Fibroblast of skin of abdomen (primary cell): Measurements from ENCODE around the gene NOTCH2.

Experiments
- DNase-seq: peaks from one replicate; pipeline ENCODE4 v3.0.0-alpha.2; 2013

The NOTCH2 gene

GRCh38 chr1:119940697-119941096 is 128.8 kb downstream of the NOTCH2 start:
- DNase-seq, result no peak

- DNase-seq, result no peak
Observed at GRCh38 chr1:119937198-119937597, 132.3 kb downstream of the NOTCH2 start.

GRCh38 chr1:119935915-119936314 is 133.5 kb downstream of the NOTCH2 start:
- DNase-seq, result no peak

- no peak for DNase-seq
Observed at GRCh38 chr1:119935373-119935772, 134.1 kb downstream of the NOTCH2 start.

- DNase-seq, result no peak
Observed at GRCh38 chr1:119933397-119933796, 136.1 kb downstream of the NOTCH2 start.

- DNase-seq, result no peak
Observed at GRCh38 chr1:119929643-119930315, 139.7 kb downstream of the NOTCH2 start.

GRCh38 chr1:119926553-119926952 is 142.9 kb downstream of the NOTCH2 start:
- DNase-seq, result no peak

GRCh38 chr1:119924948-119925898 is 144.2 kb downstream of the NOTCH2 start:
- DNase-seq, result no peak

GRCh38 chr1:119920104-119920968 is 149.1 kb downstream of the NOTCH2 start:
- DNase-seq, result no peak

- no peak for DNase-seq
Observed at GRCh38 chr1:119919241-119919640, 150.2 kb downstream of the NOTCH2 start.

- DNase-seq, result no peak
Observed at GRCh38 chr1:119918301-119918700, 151.2 kb downstream of the NOTCH2 start.

GRCh38 chr1:119917304-119918055 is 152.0 kb downstream of the NOTCH2 start:
- DNase-seq, result no peak

- no peak for DNase-seq
Observed at GRCh38 chr1:119915517-119915916, 153.9 kb downstream of the NOTCH2 start.

GRCh38 chr1:119914071-119914470 is 155.4 kb downstream of the NOTCH2 start:
- DNase-seq, result peak; percentile 13

GRCh38 chr1:119912963-119913362 is 156.5 kb downstream of the NOTCH2 start:
- no peak for DNase-seq

GRCh38 chr1:119911775-119912174 is 157.7 kb downstream of the NOTCH2 start:
- no peak for DNase-seq

GRCh38 chr1:119910618-119911017 is 158.8 kb downstream of the NOTCH2 start:
- DNase-seq, result no peak

- DNase-seq, result no peak
Observed at GRCh38 chr1:119909890-119910596, 159.4 kb downstream of the NOTCH2 start.

GRCh38 chr1:119908661-119909060 is 160.8 kb downstream of the NOTCH2 start:
- no peak for DNase-seq

GRCh38 chr1:119906927-119907652 is 162.4 kb downstream of the NOTCH2 start:
- no peak for DNase-seq

GRCh38 chr1:119903443-119903835 is 166.0 kb downstream of the NOTCH2 start:
- DNase-seq, result no peak
